Neural cell (in vitro differentiated cells): ENCODE results near the gene FGD4. TPM values are rescaled to one million over a fixed set of nuclear protein-coding genes. Genes with fewer than 3 reads are reported as not detected.

ENCODE experiments used
- H2AFZ ChIP-seq: fragments of 200-600, 300-800 bp; sonication (generic), shearing (Covaris generic); 2 replicates; pipeline ENCODE4 v1.6.0; 2014; ENCODE audit warnings: low read depth, mild to moderate bottlenecking, antibody characterized with exemption, low read length, moderate library complexity
- H3F3A ChIP-seq: fragments of 200-600 bp; shearing (Covaris generic); 2 replicates; pipeline ENCODE4 v1.6.1; 2016; ENCODE audit warnings: mild to moderate bottlenecking, moderate library complexity, mixed read lengths, antibody characterized with exemption, low read length; ENCODE audit not compliant: insufficient read depth, poor library complexity, severe bottlenecking
- H3K27ac ChIP-seq: fragments of 200-600, 300-800 bp; sonication (generic), shearing (Covaris generic); 2 replicates; pipeline ENCODE4 v1.5.1; 2014; ENCODE audit warnings: mild to moderate bottlenecking, low read length, moderate library complexity
- H3K27me3 ChIP-seq: fragments of 300-800, 200-600 bp; sonication (generic), shearing (Covaris generic); 2 replicates; pipeline ENCODE4 v1.6.0; 2014; ENCODE audit warnings: mild to moderate bottlenecking, low read depth, low read length, moderate library complexity; ENCODE audit not compliant: insufficient read depth
- H3K36me3 ChIP-seq: fragments of 300-800, 200-600 bp; sonication (generic), shearing (Covaris generic); 2 replicates; pipeline ENCODE4 v1.5.1; 2014; ENCODE audit warnings: mild to moderate bottlenecking, antibody characterized with exemption, low read length, moderate library complexity; ENCODE audit not compliant: insufficient read depth
- H3K4me2 ChIP-seq: fragments of 300-800, 200-600 bp; sonication (generic), shearing (Covaris generic); 2 replicates; pipeline ENCODE4 v1.6.0; 2014; ENCODE audit warnings: mild to moderate bottlenecking, low read length
- H3K4me3 ChIP-seq: fragments of 300-800, 200-600 bp; sonication (generic), shearing (Covaris generic); 2 replicates; pipeline ENCODE4 v1.5.1; 2014; ENCODE audit warnings: mild to moderate bottlenecking, low read length, moderate library complexity
- H3K79me2 ChIP-seq: fragments of 200-600 bp; shearing (Covaris generic); replicated peaks from 2 replicates; pipeline ENCODE4 v1.6.0; 2014; ENCODE audit warnings: mild to moderate bottlenecking, low read length, moderate library complexity; ENCODE audit not compliant: insufficient read depth
- H3K9ac ChIP-seq: fragments of 300-800, 200-600 bp; sonication (generic), shearing (Covaris generic); 2 replicates; pipeline ENCODE4 v1.6.1; 2016; ENCODE audit warnings: mild to moderate bottlenecking, low read length, mixed read lengths
- H3K9me2 ChIP-seq: fragments of 200-600 bp; shearing (Covaris generic); 2 replicates; pipeline ENCODE4 v1.6.1; 2016; ENCODE audit warnings: mild to moderate bottlenecking, low read length, mixed read lengths; ENCODE audit not compliant: insufficient read depth
- H3K9me3 ChIP-seq: fragments of 200-600, 300-800 bp; sonication (generic), shearing (Covaris generic); 2 replicates; pipeline ENCODE4 v1.6.1; 2016; ENCODE audit warnings: mild to moderate bottlenecking, mixed run types, low read length, moderate library complexity, mixed read lengths
- H4K20me1 ChIP-seq: fragments of 200-600 bp; shearing (Covaris generic); 2 replicates; pipeline ENCODE4 v1.6.1; 2016; ENCODE audit warnings: mild to moderate bottlenecking, mixed run types; ENCODE audit not compliant: insufficient read depth
- EP300 ChIP-seq: fragments of 450-650 bp; conservative IDR thresholded peaks from 2 replicates; pipeline ENCODE4 v1.6.1; 2014; ENCODE audit warnings: antibody characterized with exemption, mild to moderate bottlenecking, moderate library complexity; ENCODE audit not compliant: poor library complexity, severe bottlenecking
- EZH2 ChIP-seq: fragments of 200-600, 300-800 bp; shearing (Covaris generic), sonication (generic); IDR thresholded peaks from 2 replicates; pipeline ENCODE4 v1.6.1; 2014; ENCODE audit warnings: antibody characterized with exemption, low read length, borderline replicate concordance, mild to moderate bottlenecking; ENCODE audit not compliant: insufficient read depth, poor library complexity, severe bottlenecking
- MXI1 ChIP-seq: fragments of 450-650 bp; conservative IDR thresholded peaks from 2 replicates; pipeline ENCODE4 v1.6.1; 2014; ENCODE audit warnings: antibody characterized with exemption, mild to moderate bottlenecking; ENCODE audit not compliant: poor library complexity, severe bottlenecking
- POLR2AphosphoS5 ChIP-seq: IDR thresholded peaks from 2 replicates; pipeline ENCODE4 v1.6.1; 2012
- RAD21 ChIP-seq: fragments of 450-650 bp; conservative IDR thresholded peaks from 2 replicates; pipeline ENCODE4 v1.6.1; 2014; ENCODE audit warnings: antibody characterized with exemption, mild to moderate bottlenecking, moderate library complexity
- SMC3 ChIP-seq: fragments of 450-650 bp; conservative IDR thresholded peaks from 2 replicates; pipeline ENCODE4 v1.6.1; 2014; ENCODE audit warnings: antibody characterized with exemption, mild to moderate bottlenecking, moderate library complexity; ENCODE audit not compliant: poor library complexity
- TAF1 ChIP-seq: IDR thresholded peaks from 2 replicates; pipeline ENCODE4 v1.6.1; 2012; ENCODE audit warnings: low read depth
- polyA plus RNA-seq: library from polyadenylated mRNA; depleted of rRNA; stranded (reverse); fragments of >200 nt; gene quantifications from 2 replicates; pipeline ENCODE4 v1.2.3, GENCODE V29; 2014
- TF ChIP-seq, protein P1 (sequence below): fragments of 450-650 bp; IDR thresholded peaks from 2 replicates; pipeline ENCODE4 v1.5.1; 2014; ENCODE audit warnings: antibody characterized with exemption, mild to moderate bottlenecking, moderate library complexity; ENCODE audit not compliant: poor library complexity, severe bottlenecking
- TF ChIP-seq, protein P2 (sequence below): IDR thresholded peaks from 2 replicates; pipeline ENCODE4 v1.6.1; 2012; ENCODE audit warnings: borderline replicate concordance

Gene FGD4
- polyA plus RNA-seq, 1 donor from 2014 or later = 24.4 TPM

DNA sequence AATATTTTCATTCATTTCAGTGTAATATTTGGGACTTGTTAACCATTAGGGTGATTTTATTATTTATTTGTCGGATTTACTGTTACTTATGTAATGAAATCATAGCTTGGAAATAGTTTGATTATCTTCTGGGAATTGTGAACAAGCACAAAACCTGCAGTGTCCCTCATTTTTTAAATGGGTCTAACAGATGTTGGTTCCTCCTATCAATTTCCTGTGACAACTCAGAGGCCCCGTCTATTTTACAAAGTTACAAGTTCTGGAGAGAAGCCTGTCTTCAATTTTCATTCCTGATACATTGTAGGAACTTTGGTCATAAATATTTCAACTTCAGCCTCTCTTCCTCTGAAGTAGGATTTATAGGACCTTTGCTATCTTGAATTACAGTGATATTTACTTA, 178.0 kb downstream of the FGD4 start:
- peaks cover 8% of the 10 kb centered on the region for H3K79me2 ChIP-seq
- H3K27me3 ChIP-seq = no peaks in the 10 kb centered on the region
- H4K20me1 ChIP-seq = no peaks in the 10 kb centered on the region
- no peak for TF ChIP-seq EZH2
- TF ChIP-seq, protein P1, sequence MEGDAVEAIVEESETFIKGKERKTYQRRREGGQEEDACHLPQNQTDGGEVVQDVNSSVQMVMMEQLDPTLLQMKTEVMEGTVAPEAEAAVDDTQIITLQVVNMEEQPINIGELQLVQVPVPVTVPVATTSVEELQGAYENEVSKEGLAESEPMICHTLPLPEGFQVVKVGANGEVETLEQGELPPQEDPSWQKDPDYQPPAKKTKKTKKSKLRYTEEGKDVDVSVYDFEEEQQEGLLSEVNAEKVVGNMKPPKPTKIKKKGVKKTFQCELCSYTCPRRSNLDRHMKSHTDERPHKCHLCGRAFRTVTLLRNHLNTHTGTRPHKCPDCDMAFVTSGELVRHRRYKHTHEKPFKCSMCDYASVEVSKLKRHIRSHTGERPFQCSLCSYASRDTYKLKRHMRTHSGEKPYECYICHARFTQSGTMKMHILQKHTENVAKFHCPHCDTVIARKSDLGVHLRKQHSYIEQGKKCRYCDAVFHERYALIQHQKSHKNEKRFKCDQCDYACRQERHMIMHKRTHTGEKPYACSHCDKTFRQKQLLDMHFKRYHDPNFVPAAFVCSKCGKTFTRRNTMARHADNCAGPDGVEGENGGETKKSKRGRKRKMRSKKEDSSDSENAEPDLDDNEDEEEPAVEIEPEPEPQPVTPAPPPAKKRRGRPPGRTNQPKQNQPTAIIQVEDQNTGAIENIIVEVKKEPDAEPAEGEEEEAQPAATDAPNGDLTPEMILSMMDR = no peak
- TF ChIP-seq RAD21 = no peak
- TF ChIP-seq POLR2AphosphoS5 = no peak
- TF ChIP-seq EP300 = no peak
- TF ChIP-seq SMC3 = no peak
- TF ChIP-seq TAF1 = no peak
- TF ChIP-seq, protein P2, sequence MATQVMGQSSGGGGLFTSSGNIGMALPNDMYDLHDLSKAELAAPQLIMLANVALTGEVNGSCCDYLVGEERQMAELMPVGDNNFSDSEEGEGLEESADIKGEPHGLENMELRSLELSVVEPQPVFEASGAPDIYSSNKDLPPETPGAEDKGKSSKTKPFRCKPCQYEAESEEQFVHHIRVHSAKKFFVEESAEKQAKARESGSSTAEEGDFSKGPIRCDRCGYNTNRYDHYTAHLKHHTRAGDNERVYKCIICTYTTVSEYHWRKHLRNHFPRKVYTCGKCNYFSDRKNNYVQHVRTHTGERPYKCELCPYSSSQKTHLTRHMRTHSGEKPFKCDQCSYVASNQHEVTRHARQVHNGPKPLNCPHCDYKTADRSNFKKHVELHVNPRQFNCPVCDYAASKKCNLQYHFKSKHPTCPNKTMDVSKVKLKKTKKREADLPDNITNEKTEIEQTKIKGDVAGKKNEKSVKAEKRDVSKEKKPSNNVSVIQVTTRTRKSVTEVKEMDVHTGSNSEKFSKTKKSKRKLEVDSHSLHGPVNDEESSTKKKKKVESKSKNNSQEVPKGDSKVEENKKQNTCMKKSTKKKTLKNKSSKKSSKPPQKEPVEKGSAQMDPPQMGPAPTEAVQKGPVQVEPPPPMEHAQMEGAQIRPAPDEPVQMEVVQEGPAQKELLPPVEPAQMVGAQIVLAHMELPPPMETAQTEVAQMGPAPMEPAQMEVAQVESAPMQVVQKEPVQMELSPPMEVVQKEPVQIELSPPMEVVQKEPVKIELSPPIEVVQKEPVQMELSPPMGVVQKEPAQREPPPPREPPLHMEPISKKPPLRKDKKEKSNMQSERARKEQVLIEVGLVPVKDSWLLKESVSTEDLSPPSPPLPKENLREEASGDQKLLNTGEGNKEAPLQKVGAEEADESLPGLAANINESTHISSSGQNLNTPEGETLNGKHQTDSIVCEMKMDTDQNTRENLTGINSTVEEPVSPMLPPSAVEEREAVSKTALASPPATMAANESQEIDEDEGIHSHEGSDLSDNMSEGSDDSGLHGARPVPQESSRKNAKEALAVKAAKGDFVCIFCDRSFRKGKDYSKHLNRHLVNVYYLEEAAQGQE = no peak
- TF ChIP-seq MXI1 = no peak
- H3K9me2 ChIP-seq = no peaks in the 10 kb centered on the region
- H3K36me3 ChIP-seq = peaks cover 10% of the 10 kb centered on the region
- no peak overlapping the region for H3K9ac ChIP-seq
- no peak overlapping the region for H3K4me3 ChIP-seq
- no peak overlapping the region for H3K27ac ChIP-seq
- no peaks in the 10 kb centered on the region for H3K9me3 ChIP-seq
- no peak overlapping the region for H2AFZ ChIP-seq
- H3F3A ChIP-seq = no peaks in the 10 kb centered on the region
- H3K4me2 ChIP-seq = no peak overlapping the region

DNA sequence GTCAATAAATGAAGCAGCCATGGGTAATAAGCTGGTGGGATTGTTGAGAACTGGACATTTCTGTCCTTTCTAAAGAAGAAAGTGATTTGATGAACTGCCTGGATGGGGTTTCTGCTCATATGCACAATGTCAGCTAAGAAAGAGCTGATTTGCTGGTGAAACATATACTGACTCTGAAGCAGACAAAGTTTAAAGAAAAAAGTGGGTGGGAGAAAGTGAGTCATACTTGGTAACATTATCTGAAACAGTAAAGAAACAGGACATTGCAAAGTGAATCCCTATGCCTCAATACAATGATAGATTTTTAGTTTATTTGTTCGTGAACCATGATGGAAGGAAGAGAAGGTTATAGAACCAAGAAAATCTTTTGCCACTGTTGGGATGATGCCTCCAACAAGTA, 184.2 kb downstream of the FGD4 start:
- Histone ChIP-seq H3K9me2 (no peaks in the 10 kb centered on the region), H3K27ac (no peak overlapping the region), H3K4me2 (no peak overlapping the region), H3K36me3 (peaks cover 10% of the 10 kb centered on the region), H4K20me1 (no peaks in the 10 kb centered on the region), H3K27me3 (no peaks in the 10 kb centered on the region), H3K9ac (no peak overlapping the region), H3K4me3 (no peak overlapping the region), H3F3A (no peaks in the 10 kb centered on the region), H2AFZ (no peak overlapping the region), H3K79me2 (peaks cover 4% of the 10 kb centered on the region), H3K9me3 (no peaks in the 10 kb centered on the region)
- TF ChIP-seq TAF1 (no peak), SMC3 (no peak), EZH2 (no peak), EP300 (no peak), MXI1 (no peak)
- TF ChIP-seq, protein P1 = no peak
